Thyroid gland (tissue), 4 donors: Measurements from ENCODE around the gene PKP4. TPM values are rescaled to one million over a fixed set of nuclear protein-coding genes. Genes with fewer than 3 reads are reported as not detected.

Experiments
- DNase-seq, 2 donors: peaks; one replicate each; pipeline ENCODE4 v3.0.0-alpha.2; 2019
- H3K27ac ChIP-seq, 3 donors: fragments of 200-600 bp; sonication (generic); 1 replicate in 2 of 3; 2 replicates in 1 of 3; pipeline ENCODE4 v1.5.1; 2016 to 2019; ENCODE audit warnings: mild to moderate bottlenecking in 1 of 3, moderate library complexity in 1 of 3
- H3K27me3 ChIP-seq: fragments of 200-600 bp; sonication (generic); one replicate; pipeline ENCODE4 v1.5.1; 2019
- H3K36me3 ChIP-seq, 2 donors: fragments of 200-600 bp; sonication (generic); one replicate each; pipeline ENCODE4 v1.5.1; 2016 to 2019
- H3K4me1 ChIP-seq, 2 donors: fragments of 200-600 bp; sonication (generic); one replicate each; pipeline ENCODE4 v1.5.1; 2017 to 2019
- H3K4me3 ChIP-seq, 3 donors: fragments of 200-600 bp; sonication (generic); replicated peaks in 1 of 3; 1 replicate in 2 of 3; 2 replicates in 1 of 3; pipeline ENCODE4 v1.5.1; 2016; ENCODE audit warnings: mild to moderate bottlenecking in 1 of 3
- H3K9me3 ChIP-seq: fragments of 200-600 bp; sonication (generic); one replicate; pipeline ENCODE4 v1.5.1; 2017
- POLR2A ChIP-seq, 2 donors: fragments of 450-650 bp; IDR thresholded peaks; one replicate each; pipeline ENCODE4 v1.6.1; 2017; ENCODE audit warnings: antibody characterized with exemption in 2 of 2, mild to moderate bottlenecking in 2 of 2, moderate library complexity in 1 of 2
- WGBS, 2 donors: methylation state at CpG; one replicate each; pipeline ENCODE4 v1.1.5; 2017; 5-methylcytosine and 5-hydroxymethylcytosine counted together
- intact Hi-C: fragments of 100-400 bp; cut with DNase I; formaldehyde crosslinking; loops from one replicate; pipeline ENCODE4 v1.15.1; 2023
- total RNA-seq, 4 donors: library from RNA; depleted of rRNA; stranded (reverse); fragments of >200 nt; gene quantifications; one replicate each; pipeline ENCODE4 v1.2.3, GENCODE V29; 2016
- TF ChIP-seq, protein P1 (sequence below), 6 experiments: fragments of 200-600 bp in 3 of 6; fragments of 450-650 bp in 3 of 6; sonication (generic) in 3 of 6; IDR thresholded peaks; one replicate each; pipeline ENCODE4 v1.5.1; 2016 to 2019; ENCODE audit warnings: antibody characterized with exemption in 6 of 6, mild to moderate bottlenecking in 2 of 6, inconsistent platforms in 1 of 6, moderate library complexity in 1 of 6

The PKP4 gene
- total RNA-seq, 4 donors from 2014 or later = 117 to 155 (median 136) TPM

- Histone ChIP-seq H3K36me3 (peaks cover 7 to 14% of the 10 kb centered on the region in 2 donors), H3K4me3 (no peak overlapping the region), H3K9me3 (no peaks in the 10 kb centered on the region), H3K4me1 (no peaks in the 10 kb centered on the region), H3K27me3 (no peaks in the 10 kb centered on the region), H3K27ac (no peak overlapping the region)
- no peak for TF ChIP-seq POLR2A (IDR thresholded peaks at IDR 0.05)
- TF ChIP-seq, protein P1, sequence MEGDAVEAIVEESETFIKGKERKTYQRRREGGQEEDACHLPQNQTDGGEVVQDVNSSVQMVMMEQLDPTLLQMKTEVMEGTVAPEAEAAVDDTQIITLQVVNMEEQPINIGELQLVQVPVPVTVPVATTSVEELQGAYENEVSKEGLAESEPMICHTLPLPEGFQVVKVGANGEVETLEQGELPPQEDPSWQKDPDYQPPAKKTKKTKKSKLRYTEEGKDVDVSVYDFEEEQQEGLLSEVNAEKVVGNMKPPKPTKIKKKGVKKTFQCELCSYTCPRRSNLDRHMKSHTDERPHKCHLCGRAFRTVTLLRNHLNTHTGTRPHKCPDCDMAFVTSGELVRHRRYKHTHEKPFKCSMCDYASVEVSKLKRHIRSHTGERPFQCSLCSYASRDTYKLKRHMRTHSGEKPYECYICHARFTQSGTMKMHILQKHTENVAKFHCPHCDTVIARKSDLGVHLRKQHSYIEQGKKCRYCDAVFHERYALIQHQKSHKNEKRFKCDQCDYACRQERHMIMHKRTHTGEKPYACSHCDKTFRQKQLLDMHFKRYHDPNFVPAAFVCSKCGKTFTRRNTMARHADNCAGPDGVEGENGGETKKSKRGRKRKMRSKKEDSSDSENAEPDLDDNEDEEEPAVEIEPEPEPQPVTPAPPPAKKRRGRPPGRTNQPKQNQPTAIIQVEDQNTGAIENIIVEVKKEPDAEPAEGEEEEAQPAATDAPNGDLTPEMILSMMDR (IDR thresholded peaks at IDR 0.05) = no peak
- DNase-seq = no peak
- 86 to 92% methylated on average over 2 of the region's 2 CpGs for WGBS, 2 donors
- intact Hi-C loops = no loop called here
Measured at GRCh38 chr2:158620656-158621055, 163.9 kb downstream of the PKP4 start.

GRCh38 chr2:158624071-158624667 lies 167.4 kb downstream of the PKP4 start:
- H3K27me3 ChIP-seq = no peaks in the 10 kb centered on the region
- no peak for TF ChIP-seq POLR2A (IDR thresholded peaks at IDR 0.05)
- TF ChIP-seq, protein P1 (IDR thresholded peaks at IDR 0.05) = no peak
- no peaks in the 10 kb centered on the region for H3K4me1 ChIP-seq
- 97% methylated on average over 3 of the region's 3 CpGs for WGBS, 2 donors
- H3K4me3 ChIP-seq = no peak overlapping the region
- intact Hi-C loops = no loop called here
- H3K36me3 ChIP-seq = peaks cover 10 to 14% of the 10 kb centered on the region in 2 donors
- no peak for DNase-seq
- H3K27ac ChIP-seq = no peak overlapping the region
- H3K9me3 ChIP-seq = no peaks in the 10 kb centered on the region

GRCh38 chr2:158624961-158625360 lies 168.2 kb downstream of the PKP4 start:
- no peak overlapping the region for H3K4me3 ChIP-seq
- intact Hi-C loops = no loop called here
- no peak overlapping the region for H3K27ac ChIP-seq
- 96 to 98% methylated on average over 17 to 19 of the region's 19 CpGs for WGBS, 2 donors
- no peaks in the 10 kb centered on the region for H3K4me1 ChIP-seq
- no peak for TF ChIP-seq POLR2A (IDR thresholded peaks at IDR 0.05)
- TF ChIP-seq, protein P1 (IDR thresholded peaks at IDR 0.05) = no peak
- H3K27me3 ChIP-seq = no peaks in the 10 kb centered on the region
- no peak for DNase-seq
- no peaks in the 10 kb centered on the region for H3K9me3 ChIP-seq
- H3K36me3 ChIP-seq = peaks cover 10 to 14% of the 10 kb centered on the region in 2 donors

DNA sequence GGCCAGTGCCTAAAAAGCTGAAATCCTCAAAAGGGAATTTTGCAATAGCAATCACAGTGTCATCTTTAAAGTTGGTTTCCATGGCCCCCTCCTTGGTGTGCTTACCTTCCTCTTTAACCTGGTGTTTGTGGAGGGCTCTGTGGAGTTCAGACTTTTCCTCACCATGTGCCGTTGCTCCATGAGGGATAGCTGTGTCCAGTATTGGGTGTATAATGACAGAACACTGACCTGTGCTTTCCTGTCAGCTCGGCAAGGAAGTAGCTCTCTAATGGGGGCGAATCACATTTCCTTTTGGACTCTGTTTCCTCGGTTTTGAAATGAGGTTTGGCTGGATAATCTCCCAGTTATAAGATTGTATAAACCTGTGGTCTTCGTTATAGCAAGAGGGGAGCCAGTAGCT lies 172.4 kb downstream of the PKP4 start:
- no peaks in the 10 kb centered on the region for H3K4me1 ChIP-seq
- WGBS, 2 donors = 59 to 81% methylated on average over 5 of the region's 5 CpGs
- TF ChIP-seq POLR2A (IDR thresholded peaks at IDR 0.05) = no peak
- TF ChIP-seq, protein P1 (IDR thresholded peaks at IDR 0.05) = no peak
- H3K9me3 ChIP-seq = no peaks in the 10 kb centered on the region
- DNase-seq = no peak
- no peak overlapping the region for H3K27ac ChIP-seq
- peaks cover 16% of the 10 kb centered on the region in 2 donors for H3K36me3 ChIP-seq
- H3K4me3 ChIP-seq = no peak overlapping the region
- no peaks in the 10 kb centered on the region for H3K27me3 ChIP-seq
- intact Hi-C loops = no loop called here

DNA sequence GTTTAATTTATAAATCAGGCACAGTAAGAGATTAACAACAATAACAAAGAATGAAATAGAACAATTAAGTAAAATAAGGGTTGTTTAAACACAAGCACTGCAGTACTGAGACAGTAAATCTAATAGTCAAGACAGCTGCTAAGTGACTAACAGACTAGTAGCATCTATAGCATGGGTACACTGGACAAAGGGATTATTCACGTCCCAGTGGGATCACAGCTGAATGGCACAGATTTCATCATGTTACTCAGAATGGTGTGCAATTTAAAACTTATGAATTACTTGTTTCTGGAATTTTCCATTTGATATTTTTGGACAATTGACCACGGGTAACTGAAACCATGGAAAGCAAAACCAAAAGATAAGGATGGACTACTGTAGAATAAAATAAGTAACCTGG lies 176.5 kb downstream of the PKP4 start:
- no peak for DNase-seq
- Histone ChIP-seq H3K9me3 (no peaks in the 10 kb centered on the region), H3K27ac (no peak overlapping the region), H3K27me3 (no peaks in the 10 kb centered on the region), H3K4me3 (no peak overlapping the region), H3K4me1 (peaks cover 3 to 5% of the 10 kb centered on the region in 2 donors), H3K36me3 (peaks cover 12% of the 10 kb centered on the region in 2 donors)
- no peak for TF ChIP-seq POLR2A (IDR thresholded peaks at IDR 0.05)
- TF ChIP-seq, protein P1 (IDR thresholded peaks at IDR 0.05) = no peak
- intact Hi-C loops = no loop called here
- 90 to 96% methylated on average over 2 of the region's 2 CpGs for WGBS, 2 donors
